ENCODE measurements around the gene MSI2.

DNA sequence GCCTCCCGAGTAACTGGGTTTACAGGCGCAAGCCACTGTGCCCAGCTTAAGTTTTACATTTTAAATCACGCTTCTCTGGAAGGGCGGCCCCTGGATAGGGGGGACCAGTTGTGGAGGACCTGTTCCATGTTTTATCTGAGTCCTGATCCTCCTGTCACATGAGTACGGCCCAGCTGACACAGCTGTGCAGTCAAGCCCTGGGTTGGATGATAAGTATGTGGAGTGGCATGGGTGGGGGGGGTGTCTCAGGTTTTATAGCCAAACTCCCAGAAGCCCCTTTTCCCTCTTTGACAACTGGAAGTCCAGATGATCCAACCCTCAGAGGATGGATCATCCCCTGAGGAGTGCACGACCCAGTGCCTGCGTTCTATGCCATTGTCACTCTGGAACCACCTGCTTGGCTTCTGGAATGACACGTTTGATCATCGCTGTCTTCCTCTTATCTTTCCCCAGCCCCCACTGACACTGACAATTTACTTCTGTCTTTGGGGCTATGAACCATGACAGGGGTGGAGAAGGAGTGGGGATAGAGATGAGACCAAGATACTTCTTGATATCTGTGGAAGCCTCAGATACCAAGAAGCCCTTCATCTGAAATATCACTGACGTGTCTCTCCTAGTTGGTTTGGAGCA lies 191.2 kb downstream of the MSI2 start:
- no peak for TF ChIP-seq POLR2A (IDR thresholded peaks at IDR 0.05)
- TF ChIP-seq, protein P1, sequence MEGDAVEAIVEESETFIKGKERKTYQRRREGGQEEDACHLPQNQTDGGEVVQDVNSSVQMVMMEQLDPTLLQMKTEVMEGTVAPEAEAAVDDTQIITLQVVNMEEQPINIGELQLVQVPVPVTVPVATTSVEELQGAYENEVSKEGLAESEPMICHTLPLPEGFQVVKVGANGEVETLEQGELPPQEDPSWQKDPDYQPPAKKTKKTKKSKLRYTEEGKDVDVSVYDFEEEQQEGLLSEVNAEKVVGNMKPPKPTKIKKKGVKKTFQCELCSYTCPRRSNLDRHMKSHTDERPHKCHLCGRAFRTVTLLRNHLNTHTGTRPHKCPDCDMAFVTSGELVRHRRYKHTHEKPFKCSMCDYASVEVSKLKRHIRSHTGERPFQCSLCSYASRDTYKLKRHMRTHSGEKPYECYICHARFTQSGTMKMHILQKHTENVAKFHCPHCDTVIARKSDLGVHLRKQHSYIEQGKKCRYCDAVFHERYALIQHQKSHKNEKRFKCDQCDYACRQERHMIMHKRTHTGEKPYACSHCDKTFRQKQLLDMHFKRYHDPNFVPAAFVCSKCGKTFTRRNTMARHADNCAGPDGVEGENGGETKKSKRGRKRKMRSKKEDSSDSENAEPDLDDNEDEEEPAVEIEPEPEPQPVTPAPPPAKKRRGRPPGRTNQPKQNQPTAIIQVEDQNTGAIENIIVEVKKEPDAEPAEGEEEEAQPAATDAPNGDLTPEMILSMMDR (IDR thresholded peaks at IDR 0.05), result no peak
